Inferior parietal cortex (tissue), 1 donor: ENCODE data around the gene NUP210.
A peak's percentile ranks its signal among the peaks of the same experiment; 100 is the strongest.
"Not testable (repeated sequence)": the region's sequence is repeated elsewhere in the genome, so short reads cannot be mapped to it uniquely, and the experiment has no call there.

Experiments used
- DNase-seq: peaks from one replicate; pipeline ENCODE4 v3.0.0-alpha.2; 2016; ENCODE audit errors: extremely low spot score

Gene NUP210

GRCh38 chr3:13420045-13420830 is at the start of gene NUP210:
TSS of gene NUP210 (minus strand) at chr3:13420322. CDS start at chr3:13420226, 96 bp downstream.
- no peak for DNase-seq

- no peak for DNase-seq
Measured at GRCh38 chr3:13466781-13467180, 46.7 kb upstream of the NUP210 start.

GRCh38 chr3:13465236-13465873 is 45.2 kb upstream of the NUP210 start:
- no peak for DNase-seq

GRCh38 chr3:13463618-13464400 is 43.7 kb upstream of the NUP210 start:
- DNase-seq: no peak

GRCh38 chr3:13462822-13463221 is 42.7 kb upstream of the NUP210 start:
- DNase-seq: no peak

GRCh38 chr3:13462125-13462629 is 42.1 kb upstream of the NUP210 start:
- no peak for DNase-seq

GRCh38 chr3:13461169-13462124 is 41.3 kb upstream of the NUP210 start:
- no peak for DNase-seq

GRCh38 chr3:13460341-13460736 is 40.2 kb upstream of the NUP210 start:
- no peak for DNase-seq

- no peak for DNase-seq
Measured at GRCh38 chr3:13459605-13460340, 39.7 kb upstream of the NUP210 start.

- DNase-seq: no peak
Measured at GRCh38 chr3:13457593-13457992, 37.5 kb upstream of the NUP210 start.

- DNase-seq: no peak
Measured at GRCh38 chr3:13455644-13456043, 35.5 kb upstream of the NUP210 start.

- peak; percentile 91 for DNase-seq
Measured at GRCh38 chr3:13452490-13453335, 32.6 kb upstream of the NUP210 start.

GRCh38 chr3:13451301-13451673 is 31.2 kb upstream of the NUP210 start:
- no peak for DNase-seq

GRCh38 chr3:13442882-13443281 is 22.8 kb upstream of the NUP210 start:
- not testable (repeated sequence) for DNase-seq

- no peak for DNase-seq
Measured at GRCh38 chr3:13440204-13440817, 20.2 kb upstream of the NUP210 start.

GRCh38 chr3:13436213-13436612 is 16.1 kb upstream of the NUP210 start:
- not testable (repeated sequence) for DNase-seq

GRCh38 chr3:13433912-13434311 is 13.8 kb upstream of the NUP210 start:
- DNase-seq: no peak

GRCh38 chr3:13432093-13432492 is 12.0 kb upstream of the NUP210 start:
- no peak for DNase-seq

- DNase-seq: not testable (repeated sequence)
Measured at GRCh38 chr3:13430411-13430875, 10.3 kb upstream of the NUP210 start.
